GM21528 (cell line): ENCODE results near the gene TSHZ2.

Source experiments
- ATAC-seq: cut with Tn5 transposase; IDR thresholded peaks from one replicate; pipeline ENCODE4 v1.9.1; 2021; ENCODE audit warnings: mild to moderate bottlenecking, moderate library complexity; ENCODE audit not compliant: unreplicated experiment, low FRiP score

The TSHZ2 gene

GRCh38 chr20:53183181-53183580, 211.0 kb downstream of the TSHZ2 start:
- no peak for ATAC-seq

- ATAC-seq: no peak
Observed at GRCh38 chr20:53186635-53187034, 214.5 kb downstream of the TSHZ2 start.

- ATAC-seq: no peak
Observed at GRCh38 chr20:53187392-53188068, 215.4 kb downstream of the TSHZ2 start.

GRCh38 chr20:53190225-53190624, 218.1 kb downstream of the TSHZ2 start:
- ATAC-seq: no peak

- ATAC-seq: no peak
Observed at GRCh38 chr20:53191957-53192356, 219.8 kb downstream of the TSHZ2 start.

GRCh38 chr20:53194306-53195290, 222.4 kb downstream of the TSHZ2 start:
- ATAC-seq: no peak

- ATAC-seq: no peak
Observed at GRCh38 chr20:53195876-53196610, 223.9 kb downstream of the TSHZ2 start.

GRCh38 chr20:53201588-53201987, 229.4 kb downstream of the TSHZ2 start:
- ATAC-seq: no peak

GRCh38 chr20:53202777-53203176, 230.6 kb downstream of the TSHZ2 start:
- ATAC-seq: no peak

GRCh38 chr20:53205046-53205445, 232.9 kb downstream of the TSHZ2 start:
- no peak for ATAC-seq

- ATAC-seq: no peak
Observed at GRCh38 chr20:53208110-53208832, 236.1 kb downstream of the TSHZ2 start.

- ATAC-seq: no peak
Observed at GRCh38 chr20:53210041-53210440, 237.9 kb downstream of the TSHZ2 start.

- no peak for ATAC-seq
Observed at GRCh38 chr20:53210931-53211330, 238.8 kb downstream of the TSHZ2 start.

GRCh38 chr20:53212018-53212417, 239.9 kb downstream of the TSHZ2 start:
- no peak for ATAC-seq

GRCh38 chr20:53214392-53214791, 242.2 kb downstream of the TSHZ2 start:
- ATAC-seq: no peak

- ATAC-seq: no peak
Observed at GRCh38 chr20:53215166-53215565, 243.0 kb downstream of the TSHZ2 start.

GRCh38 chr20:53216478-53216855, 244.3 kb downstream of the TSHZ2 start:
- no peak for ATAC-seq

GRCh38 chr20:53216856-53217576, 244.9 kb downstream of the TSHZ2 start:
- peak; percentile 72 for ATAC-seq

- no peak for ATAC-seq
Observed at GRCh38 chr20:53220482-53221307, 248.5 kb downstream of the TSHZ2 start.
